ENCODE measurements around the gene PDZRN4.

DNA sequence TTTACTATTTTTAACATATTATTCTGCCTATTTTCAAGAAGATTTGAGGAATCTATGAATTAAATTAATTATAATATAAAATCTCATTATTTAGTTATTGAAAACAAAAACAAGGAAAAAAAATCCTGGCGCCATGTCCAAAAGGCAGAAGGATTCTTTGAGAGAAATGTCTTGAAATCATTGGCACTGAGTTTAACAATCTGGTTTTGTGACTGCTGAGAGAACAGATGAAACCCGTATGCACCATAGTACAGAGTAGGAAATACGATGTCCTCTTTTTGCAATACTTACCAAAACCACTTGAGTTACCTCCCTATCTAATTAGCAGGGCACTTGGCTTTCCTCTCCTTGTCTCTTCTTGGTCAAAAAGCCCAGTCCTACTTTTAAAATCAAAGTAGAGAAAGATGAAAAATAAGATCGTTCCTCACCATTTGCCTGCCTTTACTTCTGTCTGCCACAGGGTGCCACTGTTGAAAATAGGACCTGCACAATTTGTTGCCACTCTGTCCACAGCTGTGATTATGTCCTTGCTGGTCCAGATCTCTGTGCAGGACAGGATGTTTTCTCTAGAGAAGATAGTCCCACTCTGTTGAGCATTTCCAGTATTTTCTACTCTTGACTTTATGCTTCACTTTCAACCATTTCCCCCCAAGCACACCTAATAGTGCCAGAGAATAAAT lies 179.7 kb downstream of the PDZRN4 start:
- TF ChIP-seq, protein P1, sequence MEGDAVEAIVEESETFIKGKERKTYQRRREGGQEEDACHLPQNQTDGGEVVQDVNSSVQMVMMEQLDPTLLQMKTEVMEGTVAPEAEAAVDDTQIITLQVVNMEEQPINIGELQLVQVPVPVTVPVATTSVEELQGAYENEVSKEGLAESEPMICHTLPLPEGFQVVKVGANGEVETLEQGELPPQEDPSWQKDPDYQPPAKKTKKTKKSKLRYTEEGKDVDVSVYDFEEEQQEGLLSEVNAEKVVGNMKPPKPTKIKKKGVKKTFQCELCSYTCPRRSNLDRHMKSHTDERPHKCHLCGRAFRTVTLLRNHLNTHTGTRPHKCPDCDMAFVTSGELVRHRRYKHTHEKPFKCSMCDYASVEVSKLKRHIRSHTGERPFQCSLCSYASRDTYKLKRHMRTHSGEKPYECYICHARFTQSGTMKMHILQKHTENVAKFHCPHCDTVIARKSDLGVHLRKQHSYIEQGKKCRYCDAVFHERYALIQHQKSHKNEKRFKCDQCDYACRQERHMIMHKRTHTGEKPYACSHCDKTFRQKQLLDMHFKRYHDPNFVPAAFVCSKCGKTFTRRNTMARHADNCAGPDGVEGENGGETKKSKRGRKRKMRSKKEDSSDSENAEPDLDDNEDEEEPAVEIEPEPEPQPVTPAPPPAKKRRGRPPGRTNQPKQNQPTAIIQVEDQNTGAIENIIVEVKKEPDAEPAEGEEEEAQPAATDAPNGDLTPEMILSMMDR (IDR thresholded peaks at IDR 0.05; ENCODE audit: low read depth, low read length): peak; percentile 56
- TF ChIP-seq EZH2phosphoT487 (IDR thresholded peaks at IDR 0.05; ENCODE audit: low read depth): no peak

Measured in OCI-LY3 (cell line).